Measurements from ENCODE around the gene ASPSCR1.

DNA sequence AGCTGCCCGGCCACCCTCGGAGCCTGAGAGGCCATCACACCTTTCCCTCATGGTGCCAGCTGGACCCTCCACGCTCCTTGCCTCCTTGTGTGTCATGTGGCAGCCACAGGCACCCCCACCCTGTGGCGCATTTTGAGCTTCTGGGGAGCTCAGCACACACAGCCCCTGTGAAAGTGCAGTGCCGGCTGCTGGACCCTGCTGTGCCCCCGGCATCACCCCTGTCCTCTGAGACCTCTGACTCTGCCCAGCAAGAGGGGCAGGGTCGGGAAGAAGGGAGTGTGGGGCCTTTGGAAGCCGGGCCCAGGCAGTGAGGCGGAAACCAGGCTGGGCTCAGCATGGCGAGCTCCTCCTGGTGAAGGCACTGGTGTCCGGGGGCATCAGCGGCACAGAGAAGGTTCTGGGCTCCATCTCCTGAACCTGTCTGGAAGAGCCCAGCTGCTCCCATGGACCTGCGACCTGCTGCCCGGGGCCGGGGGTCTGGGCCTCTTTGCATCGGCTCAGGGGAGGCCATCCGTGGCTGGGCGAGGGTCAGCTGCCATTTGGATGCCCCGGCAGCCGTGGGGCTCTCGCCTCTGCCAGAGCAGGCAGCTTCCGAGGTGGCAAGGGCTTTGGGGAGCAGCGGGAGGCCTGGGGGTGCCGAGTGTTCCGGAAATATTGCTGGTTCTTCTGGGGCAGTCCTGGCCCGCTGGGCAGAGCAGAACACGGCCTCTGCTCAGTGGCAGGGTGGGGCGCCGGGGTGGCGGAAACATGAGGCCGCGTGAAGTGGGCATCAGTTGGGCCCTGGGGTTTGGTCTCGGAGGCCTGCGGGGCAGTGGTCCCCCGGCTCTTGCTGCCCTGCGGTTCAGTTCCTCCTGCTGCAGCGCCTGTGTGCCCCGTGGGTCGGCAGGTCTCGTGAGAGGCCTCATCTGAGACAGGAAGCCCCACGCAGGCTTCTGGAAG lies 27.4 kb downstream of the ASPSCR1 start:
- no peak for TF ChIP-seq POLR2A (IDR thresholded peaks at IDR 0.05)
- TF ChIP-seq, protein P1, sequence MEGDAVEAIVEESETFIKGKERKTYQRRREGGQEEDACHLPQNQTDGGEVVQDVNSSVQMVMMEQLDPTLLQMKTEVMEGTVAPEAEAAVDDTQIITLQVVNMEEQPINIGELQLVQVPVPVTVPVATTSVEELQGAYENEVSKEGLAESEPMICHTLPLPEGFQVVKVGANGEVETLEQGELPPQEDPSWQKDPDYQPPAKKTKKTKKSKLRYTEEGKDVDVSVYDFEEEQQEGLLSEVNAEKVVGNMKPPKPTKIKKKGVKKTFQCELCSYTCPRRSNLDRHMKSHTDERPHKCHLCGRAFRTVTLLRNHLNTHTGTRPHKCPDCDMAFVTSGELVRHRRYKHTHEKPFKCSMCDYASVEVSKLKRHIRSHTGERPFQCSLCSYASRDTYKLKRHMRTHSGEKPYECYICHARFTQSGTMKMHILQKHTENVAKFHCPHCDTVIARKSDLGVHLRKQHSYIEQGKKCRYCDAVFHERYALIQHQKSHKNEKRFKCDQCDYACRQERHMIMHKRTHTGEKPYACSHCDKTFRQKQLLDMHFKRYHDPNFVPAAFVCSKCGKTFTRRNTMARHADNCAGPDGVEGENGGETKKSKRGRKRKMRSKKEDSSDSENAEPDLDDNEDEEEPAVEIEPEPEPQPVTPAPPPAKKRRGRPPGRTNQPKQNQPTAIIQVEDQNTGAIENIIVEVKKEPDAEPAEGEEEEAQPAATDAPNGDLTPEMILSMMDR (IDR thresholded peaks at IDR 0.05): no peak

All from transverse colon (tissue), 3 donors.